ENCODE results near the gene TMEM86A.

- TF ChIP-seq CTCF (conservative IDR thresholded peaks at IDR 0.05 in 1 of 2, IDR thresholded peaks at IDR 0.05 in 1 of 2; ENCODE audit: low read depth in 1 of 2, low read length in 2 of 2) (no peak), EZH2 (IDR thresholded peaks at IDR 0.05; ENCODE audit: low read length, missing control alignments) (no peak)
Observed at GRCh38 chr11:18668131-18668530, 30.4 kb upstream of the TMEM86A start.

Measured in fibroblast of lung (primary cell).